Measurements from ENCODE around the gene CD163. TPM values are rescaled to one million over a fixed set of nuclear protein-coding genes. Genes with fewer than 3 reads are reported as not detected.
"Not testable (repeated sequence)": the region's sequence is repeated elsewhere in the genome, so short reads cannot be mapped to it uniquely, and the experiment has no call there.

The CD163 gene
- 0.25 and 3.1 TPM in 2 replicates for total RNA-seq

- TF ChIP-seq CTCF (IDR thresholded peaks at IDR 0.05; ENCODE audit: insufficient read depth, low read length, poor library complexity, severe bottlenecking): no peak
- DNase-seq (ENCODE audit: low read depth): no peak
- H3K4me3 ChIP-seq (ENCODE audit: low read depth, low read length): no peak within 1 kb of the TSS
- no peaks in the 10 kb centered on the region for H3K27me3 ChIP-seq (ENCODE audit: control insufficient read depth, insufficient read depth, low read length)
- H3K36me3 ChIP-seq (ENCODE audit: control insufficient read depth, insufficient read depth, low read length): no peaks in the 10 kb centered on the region
Observed at GRCh38 chr12:7503686-7504415, at the start of gene CD163. Gene CD163 (minus strand): TSS chr12:7503777. CDS start chr12:7503690, 87 bp downstream.

DNA sequence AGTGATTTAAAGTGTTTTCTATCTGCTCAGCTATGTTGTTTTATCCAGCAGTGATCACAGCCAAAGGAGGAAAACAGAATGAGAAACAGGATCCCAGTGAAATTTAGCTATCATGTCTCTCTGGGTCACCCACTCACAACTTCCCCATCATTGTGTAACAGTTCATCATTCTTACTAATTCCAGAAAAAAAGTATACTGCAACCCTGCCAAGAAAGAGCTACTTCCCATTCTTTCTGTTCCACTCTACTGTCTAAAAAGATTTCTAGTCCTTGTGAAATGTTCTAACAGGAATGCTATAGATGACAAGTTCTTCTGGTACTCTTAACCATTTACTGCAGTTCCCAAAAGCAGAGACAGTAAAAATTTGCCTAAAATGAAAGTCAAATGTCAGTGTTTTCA is 39.2 kb upstream of the CD163 start:
- Histone ChIP-seq H3K27me3 (ENCODE audit: control insufficient read depth, insufficient read depth, low read length) (no peaks in the 10 kb centered on the region), H3K36me3 (ENCODE audit: control insufficient read depth, insufficient read depth, low read length) (no peaks in the 10 kb centered on the region), H3K4me3 (ENCODE audit: low read depth, low read length) (no peak overlapping the region)
- DNase-seq (ENCODE audit: low read depth): no peak
- no peak for TF ChIP-seq CTCF (IDR thresholded peaks at IDR 0.05; ENCODE audit: insufficient read depth, low read length, poor library complexity, severe bottlenecking)

GRCh38 chr12:7542046-7542445 is 38.5 kb upstream of the CD163 start:
- H3K27me3 ChIP-seq (ENCODE audit: control insufficient read depth, insufficient read depth, low read length): no peaks in the 10 kb centered on the region
- no peaks in the 10 kb centered on the region for H3K36me3 ChIP-seq (ENCODE audit: control insufficient read depth, insufficient read depth, low read length)
- no peak overlapping the region for H3K4me3 ChIP-seq (ENCODE audit: low read depth, low read length)
- no peak for TF ChIP-seq CTCF (IDR thresholded peaks at IDR 0.05; ENCODE audit: insufficient read depth, low read length, poor library complexity, severe bottlenecking)
- no peak for DNase-seq (ENCODE audit: low read depth)

- no peak for DNase-seq (ENCODE audit: low read depth)
- TF ChIP-seq CTCF (IDR thresholded peaks at IDR 0.05; ENCODE audit: insufficient read depth, low read length, poor library complexity, severe bottlenecking): no peak
- H3K36me3 ChIP-seq (ENCODE audit: control insufficient read depth, insufficient read depth, low read length): no peaks in the 10 kb centered on the region
- no peaks in the 10 kb centered on the region for H3K27me3 ChIP-seq (ENCODE audit: control insufficient read depth, insufficient read depth, low read length)
- no peak overlapping the region for H3K4me3 ChIP-seq (ENCODE audit: low read depth, low read length)
Observed at GRCh38 chr12:7514416-7514815, 10.8 kb upstream of the CD163 start.

DNA sequence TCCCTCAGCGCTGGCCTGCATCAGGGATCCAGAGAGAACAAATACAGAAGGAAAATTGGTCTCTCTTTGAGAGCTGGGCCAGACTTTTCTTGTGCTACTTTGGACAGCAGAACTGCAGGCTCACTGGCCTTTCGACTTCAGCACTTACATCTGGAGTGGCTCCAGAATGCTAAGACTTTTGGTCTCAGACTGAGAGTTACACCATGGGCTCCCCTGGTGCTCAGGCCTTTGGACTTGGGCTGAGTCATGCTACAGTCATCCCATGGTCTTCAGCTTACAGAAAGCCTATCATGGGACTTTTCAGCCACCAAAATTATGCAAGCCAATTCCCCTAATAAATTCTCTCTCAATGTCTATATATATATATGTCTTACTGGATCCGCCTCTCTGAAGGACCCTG is 9.0 kb upstream of the CD163 start:
- H3K27me3 ChIP-seq (ENCODE audit: control insufficient read depth, insufficient read depth, low read length): no peaks in the 10 kb centered on the region
- no peak overlapping the region for H3K4me3 ChIP-seq (ENCODE audit: low read depth, low read length)
- no peaks in the 10 kb centered on the region for H3K36me3 ChIP-seq (ENCODE audit: control insufficient read depth, insufficient read depth, low read length)
- TF ChIP-seq CTCF (IDR thresholded peaks at IDR 0.05; ENCODE audit: insufficient read depth, low read length, poor library complexity, severe bottlenecking): no peak
- DNase-seq (ENCODE audit: low read depth): peak; percentile 29

DNA sequence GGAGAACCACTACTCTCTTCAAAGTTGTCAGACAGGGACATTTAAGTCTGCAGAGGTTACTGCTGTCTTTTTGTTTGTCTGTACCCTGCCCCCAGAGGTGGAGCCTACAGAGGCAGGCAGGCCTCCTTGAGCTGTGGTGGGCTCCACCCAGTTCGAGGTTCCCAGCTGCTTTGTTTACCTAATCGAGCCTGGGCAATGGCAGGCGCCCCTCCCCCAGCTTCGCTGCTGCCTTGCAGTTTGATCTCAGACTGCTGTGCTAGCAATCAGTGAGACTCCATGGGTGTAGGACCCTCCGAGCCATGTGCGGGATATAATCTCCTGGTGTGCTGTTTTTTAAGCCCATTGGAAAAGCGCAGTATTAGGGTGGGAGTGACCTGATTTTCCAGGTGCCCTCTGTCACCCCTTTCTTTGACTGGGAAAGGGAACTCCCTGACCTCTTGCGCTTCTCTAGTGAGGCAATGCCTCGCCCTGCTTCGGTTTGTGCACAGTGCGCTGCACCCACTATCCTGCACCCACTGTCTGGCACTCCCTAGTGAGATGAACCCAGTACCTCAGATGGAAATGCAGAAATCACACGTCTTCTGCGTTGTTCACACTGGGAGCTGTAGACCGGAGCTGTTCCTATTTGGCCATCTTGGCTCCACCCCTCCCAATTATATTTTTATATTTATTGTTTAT is 6.4 kb upstream of the CD163 start:
- not testable (repeated sequence) for H3K4me3 ChIP-seq (ENCODE audit: low read depth, low read length); DNase-seq (ENCODE audit: low read depth); H3K36me3 ChIP-seq (ENCODE audit: control insufficient read depth, insufficient read depth, low read length); H3K27me3 ChIP-seq (ENCODE audit: control insufficient read depth, insufficient read depth, low read length)

Measured in kidney epithelial cell (primary cell).